Neural progenitor cell (in vitro differentiated cells): ENCODE data around the gene MPC1L. TPM values are rescaled to one million over a fixed set of nuclear protein-coding genes. Genes with fewer than 3 reads are reported as not detected.
"Not testable (repeated sequence)": the region's sequence is repeated elsewhere in the genome, so short reads cannot be mapped to it uniquely, and the experiment has no call there.

Experiments used
- DNase-seq: peaks from one replicate; pipeline ENCODE4 v3.0.0-alpha.2; 2016; ENCODE audit warnings: low spot score
- H2AFZ ChIP-seq: fragments of 200-600 bp; sonication (generic); replicated peaks from 2 replicates; pipeline ENCODE4 v1.6.1; 2016; ENCODE audit warnings: antibody characterized with exemption
- H3F3A ChIP-seq: fragments of 200-600 bp; sonication (generic); 2 replicates; pipeline ENCODE4 v1.6.1; 2016; ENCODE audit warnings: antibody characterized with exemption, low read depth
- H3K27ac ChIP-seq: fragments of 200-600 bp; sonication (generic); 2 replicates; pipeline ENCODE4 v1.5.1; 2016; ENCODE audit warnings: mild to moderate bottlenecking
- H3K27me3 ChIP-seq: fragments of 200-600 bp; sonication (generic); 2 replicates; pipeline ENCODE4 v1.6.1; 2016; ENCODE audit warnings: mild to moderate bottlenecking, moderate library complexity
- H3K36me3 ChIP-seq: fragments of 200-600 bp; sonication (generic); 2 replicates; pipeline ENCODE4 v1.5.1; 2016
- H3K4me1 ChIP-seq: fragments of 200-600 bp; sonication (generic); 2 replicates; pipeline ENCODE4 v1.6.1; 2016; ENCODE audit warnings: mixed run types
- H3K4me2 ChIP-seq: fragments of 200-600 bp; sonication (generic); 2 replicates; pipeline ENCODE4 v1.6.1; 2016
- H3K4me3 ChIP-seq: fragments of 200-600 bp; sonication (generic); 2 replicates; pipeline ENCODE4 v1.5.1; 2016
- H3K79me2 ChIP-seq: fragments of 200-600 bp; sonication (generic); 2 replicates; pipeline ENCODE4 v1.6.1; 2016; ENCODE audit warnings: low read depth
- H3K9ac ChIP-seq: fragments of 200-600 bp; sonication (generic); 2 replicates; pipeline ENCODE4 v1.6.1; 2016
- H3K9me3 ChIP-seq: fragments of 200-600 bp; sonication (generic); 2 replicates; pipeline ENCODE4 v1.5.1; 2016; ENCODE audit warnings: low read depth
- H4K20me1 ChIP-seq: fragments of 200-600 bp; sonication (generic); 2 replicates; pipeline ENCODE4 v1.6.1; 2016; ENCODE audit warnings: low read depth
- H3K27ac Mint-ChIP-seq: 3 replicates; pipeline ENCODE4 v1.8.0; 2021; ENCODE audit warnings: mixed read lengths
- H3K27me3 Mint-ChIP-seq: 2 replicates; pipeline ENCODE4 v1.8.0; 2022; ENCODE audit warnings: low read depth, mild to moderate bottlenecking, inconsistent platforms, moderate library complexity, mixed read lengths; ENCODE audit not compliant: insufficient read depth
- H3K36me3 Mint-ChIP-seq: 3 replicates; pipeline ENCODE4 v1.8.0; 2021; ENCODE audit warnings: mixed read lengths
- H3K4me1 Mint-ChIP-seq: 3 replicates; pipeline ENCODE4 v1.8.0; 2021; ENCODE audit warnings: mixed read lengths
- H3K4me3 Mint-ChIP-seq: 3 replicates; pipeline ENCODE4 v1.8.0; 2021; ENCODE audit warnings: mild to moderate bottlenecking, moderate library complexity, mixed read lengths
- H3K9me3 Mint-ChIP-seq: 3 replicates; pipeline ENCODE4 v1.8.0; 2020; ENCODE audit warnings: mixed read lengths
- EZH2 ChIP-seq: fragments of 200-600 bp; sonication (generic); IDR thresholded peaks from 2 replicates; pipeline ENCODE4 v1.6.1; 2017; ENCODE audit warnings: antibody characterized with exemption, mild to moderate bottlenecking, moderate library complexity
- EZH2phosphoT487 ChIP-seq: fragments of 200-600 bp; sonication (generic); IDR thresholded peaks from 2 replicates; pipeline ENCODE4 v1.6.1; 2017; ENCODE audit warnings: antibody characterized with exemption
- total RNA-seq: library from RNA; depleted of rRNA; stranded (reverse); fragments of >200 nt; gene quantifications from 2 replicates; pipeline ENCODE4 v1.2.3, GENCODE V29; 2015; ENCODE audit warnings: low replicate concordance
- TF ChIP-seq, protein P1 (sequence below): fragments of 200-600 bp; sonication (generic); IDR thresholded peaks from 2 replicates; pipeline ENCODE4 v1.5.1; 2017; ENCODE audit warnings: antibody characterized with exemption, mild to moderate bottlenecking

MPC1L gene
- total RNA-seq, result not detected in 2 replicates

DNA sequence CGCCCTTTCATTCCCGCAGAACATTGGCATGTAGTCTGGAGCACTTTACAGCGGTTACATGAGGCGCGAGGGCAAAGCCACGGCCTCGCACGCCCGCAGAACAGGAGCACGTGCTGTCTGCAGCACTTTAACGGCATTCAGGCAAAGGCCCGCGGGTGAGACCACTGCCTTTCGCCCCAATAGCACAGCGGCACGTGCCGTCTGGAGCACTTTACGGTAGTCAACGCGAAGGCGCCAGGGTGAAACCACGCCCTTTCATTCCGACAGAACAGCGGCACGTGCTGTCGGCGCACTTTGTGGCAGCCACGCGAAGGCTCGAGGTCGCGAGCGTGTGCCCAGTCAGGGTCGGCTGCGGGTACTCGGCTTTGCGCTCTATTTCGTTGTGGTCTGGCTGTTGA is at the start of gene MPC1L:
MPC1L (plus strand) TSS at position 290 of the 398 bp plus-strand sequence. CDS start 138 bp downstream, outside the sequence.
- no peaks in the 10 kb centered on the region for H3K4me1 ChIP-seq
- H3K79me2 ChIP-seq, result no peaks in the 10 kb centered on the region
- no peaks in the 10 kb centered on the region for H4K20me1 ChIP-seq
- no peaks in the 10 kb centered on the region for H3K9me3 ChIP-seq
- H3K27me3 Mint-ChIP-seq, result peaks cover 2% of the 10 kb centered on the region
- no peak within 1 kb of the TSS for H3K27ac ChIP-seq
- H3K27me3 ChIP-seq, result no peaks in the 10 kb centered on the region
- peaks cover 6% of the 10 kb centered on the region for H3K9me3 Mint-ChIP-seq
- H3K27ac Mint-ChIP-seq, result no peak within 1 kb of the TSS
- no peaks in the 10 kb centered on the region for H3F3A ChIP-seq
- no peak within 1 kb of the TSS for H3K4me2 ChIP-seq
- H3K36me3 ChIP-seq, result no peaks in the 10 kb centered on the region
- no peak within 1 kb of the TSS for H2AFZ ChIP-seq
- no peak within 1 kb of the TSS for H3K9ac ChIP-seq
- no peak within 1 kb of the TSS for H3K4me3 ChIP-seq
- no peaks in the 10 kb centered on the region for H3K36me3 Mint-ChIP-seq
- TF ChIP-seq, protein P1, sequence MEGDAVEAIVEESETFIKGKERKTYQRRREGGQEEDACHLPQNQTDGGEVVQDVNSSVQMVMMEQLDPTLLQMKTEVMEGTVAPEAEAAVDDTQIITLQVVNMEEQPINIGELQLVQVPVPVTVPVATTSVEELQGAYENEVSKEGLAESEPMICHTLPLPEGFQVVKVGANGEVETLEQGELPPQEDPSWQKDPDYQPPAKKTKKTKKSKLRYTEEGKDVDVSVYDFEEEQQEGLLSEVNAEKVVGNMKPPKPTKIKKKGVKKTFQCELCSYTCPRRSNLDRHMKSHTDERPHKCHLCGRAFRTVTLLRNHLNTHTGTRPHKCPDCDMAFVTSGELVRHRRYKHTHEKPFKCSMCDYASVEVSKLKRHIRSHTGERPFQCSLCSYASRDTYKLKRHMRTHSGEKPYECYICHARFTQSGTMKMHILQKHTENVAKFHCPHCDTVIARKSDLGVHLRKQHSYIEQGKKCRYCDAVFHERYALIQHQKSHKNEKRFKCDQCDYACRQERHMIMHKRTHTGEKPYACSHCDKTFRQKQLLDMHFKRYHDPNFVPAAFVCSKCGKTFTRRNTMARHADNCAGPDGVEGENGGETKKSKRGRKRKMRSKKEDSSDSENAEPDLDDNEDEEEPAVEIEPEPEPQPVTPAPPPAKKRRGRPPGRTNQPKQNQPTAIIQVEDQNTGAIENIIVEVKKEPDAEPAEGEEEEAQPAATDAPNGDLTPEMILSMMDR, result no peak
- TF ChIP-seq EZH2phosphoT487 (no peak), EZH2 (no peak)
- no peak within 1 kb of the TSS for H3K4me3 Mint-ChIP-seq
- DNase-seq, result no peak
- no peaks in the 10 kb centered on the region for H3K4me1 Mint-ChIP-seq

DNA sequence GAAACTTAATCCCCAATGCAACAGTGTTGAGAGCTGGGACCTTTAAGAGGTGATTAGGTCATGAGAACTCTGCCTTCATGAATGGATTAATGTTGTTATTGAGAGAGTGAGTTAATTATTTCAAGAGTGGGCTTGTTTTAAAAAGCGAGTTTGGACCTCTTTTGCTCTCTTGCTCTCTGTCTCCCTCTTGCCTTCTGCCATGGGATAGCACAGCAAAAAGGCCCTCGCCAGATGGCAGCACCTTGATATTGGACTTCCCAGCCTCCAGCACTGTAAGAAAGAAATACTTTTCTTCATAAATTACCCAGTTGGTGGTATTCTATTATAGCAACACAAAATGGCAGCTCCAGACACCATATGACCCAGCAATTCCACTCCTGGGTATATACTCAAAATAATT is 49.5 kb upstream of the MPC1L start:
- peaks cover 3% of the 10 kb centered on the region for H3K27me3 Mint-ChIP-seq
- DNase-seq, result no peak

DNA sequence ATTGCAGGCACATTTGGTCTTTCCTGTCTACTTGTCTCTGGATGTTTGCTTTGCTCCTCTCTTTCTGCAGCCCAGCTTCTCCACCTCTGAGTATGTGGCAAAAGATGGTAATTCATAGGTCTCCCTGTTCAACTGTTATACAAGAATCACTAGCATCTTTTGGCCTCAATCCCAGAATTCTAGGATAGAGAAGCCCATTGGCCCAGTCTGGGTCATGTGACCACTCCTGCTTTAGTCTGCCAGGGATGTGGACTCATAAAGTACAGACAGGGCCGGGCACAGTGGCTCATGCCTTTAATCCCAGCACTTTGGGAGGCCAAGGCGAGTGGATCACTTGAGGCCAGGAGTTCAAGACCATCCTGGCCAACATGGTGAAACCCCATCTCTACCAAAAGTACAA is 47.8 kb upstream of the MPC1L start:
- H3K36me3 ChIP-seq, H3K9ac ChIP-seq, H3K4me1 ChIP-seq, H3K79me2 ChIP-seq, H3K4me1 Mint-ChIP-seq, DNase-seq, H3K4me3 ChIP-seq, H3K36me3 Mint-ChIP-seq, H3K27ac ChIP-seq, H3K27me3 Mint-ChIP-seq, H3F3A ChIP-seq, H3K4me2 ChIP-seq, H4K20me1 ChIP-seq, H3K9me3 Mint-ChIP-seq, H2AFZ ChIP-seq, H3K9me3 ChIP-seq, H3K27ac Mint-ChIP-seq, H3K27me3 ChIP-seq, H3K4me3 Mint-ChIP-seq: not testable (repeated sequence)

More for the DNA sequence above, 49.5 kb upstream of the MPC1L start:
- H3K4me3 ChIP-seq, result no peak overlapping the region
- TF ChIP-seq EZH2, result no peak
- TF ChIP-seq, protein P1, result peak; percentile 50
- Mint-ChIP-seq H3K9me3 (peaks cover 8% of the 10 kb centered on the region), H3K4me3 (no peak overlapping the region), H3K4me1 (no peaks in the 10 kb centered on the region), H3K27ac (no peak overlapping the region), H3K36me3 (no peaks in the 10 kb centered on the region)
- H3F3A ChIP-seq, result no peaks in the 10 kb centered on the region
- H3K36me3 ChIP-seq, result no peaks in the 10 kb centered on the region
- H3K4me1 ChIP-seq, result no peaks in the 10 kb centered on the region
- no peaks in the 10 kb centered on the region for H3K27me3 ChIP-seq
- H3K4me2 ChIP-seq, result no peak overlapping the region
- H3K79me2 ChIP-seq, result no peaks in the 10 kb centered on the region
- no peak overlapping the region for H3K27ac ChIP-seq
- no peak overlapping the region for H3K9ac ChIP-seq
- no peaks in the 10 kb centered on the region for H4K20me1 ChIP-seq
- no peak overlapping the region for H2AFZ ChIP-seq
- H3K9me3 ChIP-seq, result no peaks in the 10 kb centered on the region

DNA sequence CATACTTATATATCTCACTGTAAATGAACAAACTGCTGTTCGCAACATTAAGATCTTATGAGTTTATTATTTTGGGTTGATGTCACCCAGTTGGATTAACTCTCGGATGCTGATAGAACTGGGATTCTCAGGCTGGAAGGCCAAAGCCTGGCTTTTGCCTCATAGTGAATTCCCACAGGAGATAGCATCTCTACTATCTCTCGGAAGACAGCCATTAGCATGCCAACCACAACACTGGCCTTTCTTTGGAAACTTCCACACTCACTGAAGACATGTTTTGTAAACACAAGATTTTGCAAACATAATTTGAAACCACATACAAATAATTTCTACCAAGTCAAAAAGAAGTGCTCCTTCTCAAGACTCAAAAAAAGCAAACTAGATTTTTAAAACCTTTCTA is 46.9 kb upstream of the MPC1L start:
- Mint-ChIP-seq H3K27me3 (peaks cover 2% of the 10 kb centered on the region), H3K27ac (no peak overlapping the region)
- TF ChIP-seq, protein P1, result no peak
- no peak for TF ChIP-seq EZH2
- no peak for TF ChIP-seq EZH2phosphoT487

More for the DNA sequence above, 46.9 kb upstream of the MPC1L start:
- H3K36me3 ChIP-seq, result no peaks in the 10 kb centered on the region
- H3K4me2 ChIP-seq, result no peak overlapping the region
- Mint-ChIP-seq H3K36me3 (no peaks in the 10 kb centered on the region), H3K4me3 (no peak overlapping the region), H3K9me3 (peaks cover 6% of the 10 kb centered on the region), H3K4me1 (no peaks in the 10 kb centered on the region)
- H4K20me1 ChIP-seq, result peaks cover 4% of the 10 kb centered on the region
- H3K27me3 ChIP-seq, result no peaks in the 10 kb centered on the region
- no peak for DNase-seq
- H3K4me3 ChIP-seq, result no peak overlapping the region
- H3K9me3 ChIP-seq, result no peaks in the 10 kb centered on the region
- no peaks in the 10 kb centered on the region for H3K4me1 ChIP-seq
- no peak overlapping the region for H3K9ac ChIP-seq
- no peak overlapping the region for H2AFZ ChIP-seq
- H3K79me2 ChIP-seq, result peaks cover 4% of the 10 kb centered on the region
- H3K27ac ChIP-seq, result no peak overlapping the region
- H3F3A ChIP-seq, result no peaks in the 10 kb centered on the region
